ENCODE results near the gene NSDHL.
"Not testable (repeated sequence)": the region's sequence is repeated elsewhere in the genome, so short reads cannot be mapped to it uniquely, and the experiment has no call there.

NSDHL gene

DNA sequence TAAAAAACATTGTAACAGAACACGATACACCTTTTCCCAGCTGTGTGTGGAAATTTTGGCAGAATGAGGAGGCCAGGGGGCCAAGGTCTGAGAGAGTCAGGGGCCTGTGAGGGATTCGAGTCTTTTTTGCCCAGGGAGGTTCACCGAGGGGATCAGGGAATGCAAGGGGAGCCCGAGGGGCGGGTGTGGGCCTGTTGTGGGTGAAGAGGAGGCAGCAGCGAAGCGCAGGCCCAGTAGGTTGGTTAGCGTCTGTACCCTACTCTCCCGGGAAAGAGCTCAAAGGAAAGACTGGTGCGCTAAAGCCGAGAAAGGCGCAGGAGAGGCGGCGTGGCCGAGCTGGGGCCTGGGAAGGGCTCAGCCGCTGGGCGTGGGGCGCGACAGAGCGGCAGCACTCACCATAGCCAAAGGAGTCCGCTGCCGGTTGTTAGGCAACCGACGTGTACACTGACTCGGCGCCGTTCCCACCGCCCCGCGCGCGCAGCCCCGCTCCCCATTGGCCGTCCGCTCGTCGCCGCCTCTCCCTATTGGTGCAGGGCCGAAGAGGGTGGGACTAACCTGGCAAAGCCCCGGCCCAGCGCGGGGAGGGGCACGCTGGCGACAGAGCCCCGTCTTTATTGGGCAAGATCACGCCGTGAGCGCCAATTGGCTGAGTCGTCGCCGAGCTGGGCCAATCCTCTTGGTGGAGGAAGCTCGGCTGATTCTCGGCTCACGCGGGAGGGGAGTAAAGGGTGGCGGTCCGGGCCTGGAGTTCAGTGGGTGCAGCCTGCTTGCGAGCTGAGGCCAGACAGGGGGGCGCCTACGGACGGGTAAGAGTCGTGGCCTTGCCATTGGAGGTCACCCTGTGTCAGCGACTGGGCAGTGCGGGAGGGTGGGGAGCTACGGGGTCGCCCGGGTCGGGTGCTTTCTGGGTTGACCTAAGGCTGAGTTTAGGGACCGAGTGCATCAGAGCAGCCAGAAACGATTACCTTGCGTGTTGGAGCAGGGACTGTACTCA lies at the start of gene NSDHL, which contains the start of gene CETN2:
Gene NSDHL (plus strand): TSS at position 752 of the 994 bp plus-strand sequence. CDS start 15,262 bp downstream, outside the sequence.
Gene CETN2 (minus strand): TSS at position 446 of the 994 bp plus-strand sequence. CDS start 47 bp downstream, at position 399.
- peak; percentile 82 for DNase-seq

DNA sequence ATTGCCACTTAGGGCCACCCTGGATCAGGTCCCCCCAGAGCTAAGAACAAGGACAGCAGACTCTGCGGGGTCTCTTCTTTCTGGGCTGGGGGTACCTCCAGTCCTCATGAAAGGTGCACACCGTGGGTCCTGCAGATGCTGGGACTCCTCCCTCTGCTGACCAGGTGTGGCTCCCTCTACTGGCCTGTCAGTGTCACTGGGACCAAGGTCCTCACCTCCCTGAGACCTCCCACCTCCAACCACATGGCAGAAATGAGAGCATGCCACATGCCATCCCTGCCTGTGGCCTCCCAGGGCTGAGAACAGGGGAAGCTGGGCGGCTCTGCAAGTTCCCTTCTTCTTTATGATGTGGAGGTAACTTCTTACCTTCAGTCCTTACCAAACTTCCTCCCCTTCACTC lies 43.8 kb upstream of the NSDHL start:
- DNase-seq: not testable (repeated sequence)

DNA sequence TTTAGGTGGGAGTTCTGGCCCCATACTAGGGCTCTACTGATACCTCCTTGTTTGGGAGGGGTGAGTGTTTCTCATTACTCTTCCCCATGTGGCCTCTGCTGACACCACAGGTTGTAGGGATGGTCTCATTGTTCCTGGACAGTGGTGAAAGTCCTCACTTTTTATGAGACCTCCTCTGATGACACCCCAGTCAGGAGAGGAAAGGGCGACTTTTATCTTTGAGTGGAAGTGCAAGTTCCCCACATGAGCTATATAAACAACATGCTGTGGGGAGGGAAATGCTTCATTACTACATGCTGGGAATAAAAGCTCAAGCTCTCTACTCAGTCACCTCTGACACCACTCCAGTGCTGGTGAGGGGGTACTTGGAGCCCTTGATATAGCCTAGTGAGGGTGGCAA lies 31.9 kb upstream of the NSDHL start:
- no peak for DNase-seq

DNA sequence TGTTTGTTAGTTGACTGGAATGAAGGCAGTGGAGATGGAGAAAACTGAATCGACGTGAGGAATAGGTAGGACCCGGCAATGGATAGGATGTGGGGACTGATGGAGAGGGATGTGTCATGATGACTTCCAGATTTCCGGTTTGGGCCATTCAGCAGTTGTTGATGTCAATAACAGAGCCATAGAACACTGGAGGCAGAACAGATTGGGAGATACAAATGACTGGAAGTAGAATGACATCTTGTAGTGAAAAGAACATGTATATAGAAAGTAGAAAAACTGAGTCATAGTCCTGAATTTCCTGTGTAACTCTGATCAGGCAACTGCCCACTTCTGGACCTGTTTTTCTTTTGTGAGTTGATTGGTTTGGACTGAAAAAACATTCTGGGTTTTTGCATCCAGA lies 24.8 kb upstream of the NSDHL start:
- DNase-seq: no peak

DNA sequence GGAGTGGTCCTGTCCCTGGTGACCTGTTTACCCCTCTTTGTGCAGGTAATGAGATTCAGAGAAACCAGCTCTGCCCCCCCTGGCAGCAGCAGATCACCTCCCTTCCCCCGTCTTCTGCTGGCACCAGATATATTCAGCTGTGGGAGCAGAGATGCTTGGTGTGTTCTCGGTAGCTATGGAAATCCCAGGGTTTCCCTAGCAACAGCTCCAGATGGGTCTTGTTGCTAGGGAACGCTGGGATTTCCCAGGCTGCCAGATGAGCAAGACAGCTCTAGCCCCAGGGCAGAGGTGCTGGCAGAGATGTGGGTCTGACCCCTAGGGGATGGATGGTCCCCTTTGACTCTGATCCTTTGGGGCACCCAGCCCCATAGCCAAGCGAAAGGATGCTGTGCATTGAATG lies 20.5 kb upstream of the NSDHL start:
- DNase-seq: no peak

DNA sequence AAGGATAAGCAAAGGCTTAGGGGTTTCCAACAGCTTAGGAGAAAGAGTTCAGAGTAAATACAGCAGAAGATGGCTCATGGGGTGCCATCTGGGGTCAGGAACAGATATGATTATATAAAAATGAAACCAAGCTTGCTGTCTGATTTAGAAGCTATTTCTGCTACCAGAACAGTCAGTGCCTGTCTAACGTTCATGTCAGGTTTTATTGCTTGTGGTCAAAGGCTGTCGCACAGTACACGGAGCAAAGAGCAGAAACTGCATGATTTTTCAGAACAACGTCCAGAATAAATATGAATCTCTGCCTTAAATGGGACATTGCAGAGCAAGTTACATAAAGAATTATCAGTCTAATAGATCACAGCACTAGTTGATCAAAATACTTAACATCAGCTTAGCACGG lies 17.7 kb upstream of the NSDHL start:
- DNase-seq: no peak

DNA sequence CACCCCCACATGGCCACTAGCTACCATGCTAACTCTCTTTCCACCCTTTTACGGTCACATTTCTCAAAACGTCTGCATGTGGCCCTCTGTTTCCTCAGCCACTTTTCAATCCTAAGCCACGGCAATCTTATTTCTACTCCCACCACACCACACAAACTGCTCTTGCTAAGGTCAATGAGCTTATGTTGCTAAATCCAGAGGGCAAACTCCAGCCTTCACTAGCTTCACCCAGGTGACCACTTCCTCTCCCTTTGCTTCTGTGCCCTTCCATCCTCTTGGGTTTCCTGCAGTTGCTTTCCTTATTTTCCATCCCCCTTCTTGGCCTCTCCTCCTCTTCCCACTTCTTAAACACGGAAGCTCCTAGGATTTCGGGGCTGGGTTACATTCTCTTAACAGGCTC lies 16.8 kb upstream of the NSDHL start:
- DNase-seq: no peak

DNA sequence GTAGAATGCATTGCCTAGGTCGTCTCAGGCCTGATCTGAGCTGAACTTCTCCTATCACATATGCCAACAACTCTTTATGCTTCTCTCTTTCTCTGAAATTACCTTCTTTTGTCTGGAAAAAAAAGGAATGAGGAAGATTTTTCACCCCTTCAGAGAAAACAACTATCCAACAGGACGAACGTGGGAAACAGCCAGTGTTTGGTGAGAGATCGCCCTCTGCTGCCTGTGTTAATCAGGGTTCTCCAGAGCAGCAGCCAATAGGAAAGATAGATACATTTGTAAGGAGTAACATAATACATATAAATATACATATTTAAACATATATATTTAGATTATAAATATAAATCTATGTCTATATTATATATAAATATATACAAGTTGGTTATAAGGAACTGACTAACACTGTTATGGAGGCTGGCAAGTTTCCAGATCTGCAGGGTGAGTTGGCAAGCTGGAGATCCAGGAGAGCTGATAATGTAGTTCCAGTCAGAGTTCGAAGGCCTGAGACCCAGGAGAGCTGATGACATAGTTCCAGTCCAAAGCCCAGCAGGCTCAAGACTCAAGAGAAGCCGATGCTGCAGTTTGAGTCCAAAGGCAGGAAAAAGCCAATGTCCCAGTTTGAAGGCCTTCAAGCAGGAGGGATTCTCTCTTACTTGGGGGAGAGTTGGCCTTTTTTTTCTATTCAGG lies 13.6 kb upstream of the NSDHL start:
- no peak for DNase-seq

DNA sequence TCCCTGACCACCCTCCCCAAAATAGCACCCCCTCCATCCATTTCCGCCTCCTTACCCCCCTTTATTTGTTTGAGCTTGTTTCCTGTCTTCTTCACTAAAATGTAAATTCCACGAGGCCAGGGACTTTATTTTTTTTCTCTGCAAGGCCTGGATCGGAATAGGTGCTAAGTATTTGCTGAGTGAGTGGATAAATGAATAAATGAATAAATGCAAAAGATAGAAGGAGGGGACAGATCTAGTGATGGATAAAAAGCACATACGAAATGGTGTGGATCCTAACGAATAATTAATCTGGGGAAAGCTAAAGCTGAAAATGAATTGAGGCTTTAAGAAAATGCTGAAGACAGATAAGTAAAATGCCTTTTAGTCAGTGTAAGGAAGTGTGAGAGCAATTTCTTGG lies 12.5 kb upstream of the NSDHL start:
- no peak for DNase-seq

DNA sequence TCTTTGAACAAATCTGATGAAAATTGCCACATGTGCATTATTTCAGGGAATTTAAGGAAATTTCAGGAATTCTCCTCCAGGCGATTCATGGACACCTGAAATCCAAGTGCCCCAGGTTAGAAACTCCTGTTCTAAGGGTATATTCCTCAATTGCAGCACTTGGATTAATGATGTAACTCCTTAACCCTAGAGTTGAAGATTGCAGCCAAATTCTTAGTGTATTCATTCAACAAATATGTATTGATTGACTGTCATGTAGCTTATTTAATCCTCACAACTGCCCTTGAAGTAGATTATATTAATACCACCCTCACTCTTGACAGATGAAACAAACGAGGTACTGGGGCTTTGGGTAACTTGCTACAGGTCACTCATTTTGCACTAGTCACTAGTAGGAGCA lies 11.6 kb upstream of the NSDHL start:
- no peak for DNase-seq

DNA sequence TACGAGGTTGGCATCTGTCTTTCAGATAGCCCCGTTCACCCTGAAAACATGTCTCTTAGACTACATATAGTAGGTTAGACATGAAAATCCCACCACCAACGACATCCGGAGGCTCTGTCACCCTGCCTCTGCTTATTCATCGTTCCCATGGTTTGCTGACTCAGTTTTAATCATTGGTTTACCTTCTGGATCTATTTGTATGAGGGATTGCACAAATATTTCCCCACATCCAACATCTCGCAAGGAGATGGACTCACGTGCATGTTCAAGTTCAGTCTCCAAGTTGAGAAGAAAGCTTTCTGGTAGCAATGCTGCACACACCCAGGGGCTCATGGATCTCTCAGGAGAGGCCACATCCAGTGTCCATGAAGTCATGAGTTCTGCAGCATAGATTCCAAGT lies 11.1 kb upstream of the NSDHL start:
- no peak for DNase-seq

DNA sequence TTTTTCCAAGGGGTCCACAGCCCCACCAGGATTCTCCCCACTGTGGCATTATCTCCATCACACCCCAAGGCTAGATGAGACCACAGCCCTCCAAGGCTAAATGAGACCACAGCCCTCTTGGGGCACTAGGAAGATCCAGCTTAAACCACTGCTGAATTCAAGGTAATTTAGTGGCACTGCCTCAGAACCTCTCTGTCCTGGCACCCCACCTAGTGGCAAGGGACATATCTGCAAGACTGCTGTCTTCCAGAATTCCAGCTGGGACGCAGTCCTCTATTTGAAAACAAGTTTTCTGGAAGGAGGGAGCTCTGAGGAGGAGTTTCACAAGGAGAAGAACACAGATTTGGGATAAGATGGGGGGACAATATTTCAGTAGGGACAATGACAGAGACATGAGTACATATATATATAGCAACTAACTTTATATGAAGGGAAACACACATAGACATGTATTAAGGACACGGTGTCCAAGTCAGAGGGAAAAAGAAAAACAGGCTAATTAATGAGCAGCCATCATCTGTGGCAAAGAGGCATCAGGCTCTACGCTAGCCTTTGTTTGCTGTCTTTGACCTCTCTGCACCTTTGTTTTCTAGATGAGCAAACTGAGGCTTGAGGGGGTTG lies 9.6 kb upstream of the NSDHL start:
- peak; percentile 8 for DNase-seq

DNA sequence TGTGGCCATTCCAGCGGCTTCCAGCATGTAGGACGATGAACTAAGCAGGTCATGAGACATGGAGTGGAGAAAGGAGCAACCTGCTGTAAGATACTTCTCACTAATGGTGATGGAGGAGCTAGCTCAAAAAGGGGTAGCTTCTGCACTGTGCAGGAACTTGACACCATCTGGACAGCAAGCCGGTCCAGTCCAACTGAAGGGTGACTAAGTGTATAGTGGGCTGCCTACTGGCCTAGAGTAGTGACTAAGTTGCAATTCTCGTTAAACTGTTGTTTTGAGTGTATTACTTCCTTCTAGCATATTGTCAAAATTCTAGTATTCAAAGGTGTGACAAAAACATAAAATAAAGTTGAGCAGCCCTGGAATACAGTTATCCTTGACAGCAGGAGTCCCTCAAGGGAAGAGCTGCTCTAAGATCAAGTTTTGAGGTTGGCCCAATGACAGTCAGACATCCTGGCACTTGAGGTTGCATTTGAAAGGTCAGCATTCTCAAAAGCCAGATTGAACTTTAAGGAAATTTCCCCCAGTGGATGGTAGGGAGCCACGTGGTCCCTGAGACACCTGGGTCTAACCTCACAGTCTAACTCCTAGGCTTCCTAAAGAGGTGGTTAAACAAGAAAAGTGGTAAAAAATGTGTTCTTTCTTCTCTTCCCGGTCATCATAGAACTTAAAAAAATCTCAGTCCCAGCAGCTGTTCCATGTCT lies 8.3 kb upstream of the NSDHL start:
- no peak for DNase-seq

DNA sequence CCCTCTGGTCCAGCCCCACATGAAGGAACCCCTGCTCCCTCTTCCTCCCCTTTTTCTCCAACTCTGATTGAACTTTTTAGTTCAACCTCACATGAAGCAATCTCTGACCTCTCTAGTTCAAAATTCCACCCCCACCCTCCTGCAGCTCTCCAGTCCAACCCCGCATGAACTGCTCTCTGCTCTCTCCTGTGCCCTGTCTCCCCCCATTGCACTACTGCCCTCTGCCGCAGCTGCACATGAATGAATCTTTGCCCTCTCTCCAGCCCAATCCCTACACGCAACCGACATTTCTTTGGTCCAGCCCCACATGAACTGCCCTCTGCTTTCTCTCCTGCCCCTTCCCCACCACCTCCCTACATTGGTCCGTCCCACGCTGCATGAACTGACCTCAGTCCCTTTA lies 7.2 kb upstream of the NSDHL start:
- no peak for DNase-seq

DNA sequence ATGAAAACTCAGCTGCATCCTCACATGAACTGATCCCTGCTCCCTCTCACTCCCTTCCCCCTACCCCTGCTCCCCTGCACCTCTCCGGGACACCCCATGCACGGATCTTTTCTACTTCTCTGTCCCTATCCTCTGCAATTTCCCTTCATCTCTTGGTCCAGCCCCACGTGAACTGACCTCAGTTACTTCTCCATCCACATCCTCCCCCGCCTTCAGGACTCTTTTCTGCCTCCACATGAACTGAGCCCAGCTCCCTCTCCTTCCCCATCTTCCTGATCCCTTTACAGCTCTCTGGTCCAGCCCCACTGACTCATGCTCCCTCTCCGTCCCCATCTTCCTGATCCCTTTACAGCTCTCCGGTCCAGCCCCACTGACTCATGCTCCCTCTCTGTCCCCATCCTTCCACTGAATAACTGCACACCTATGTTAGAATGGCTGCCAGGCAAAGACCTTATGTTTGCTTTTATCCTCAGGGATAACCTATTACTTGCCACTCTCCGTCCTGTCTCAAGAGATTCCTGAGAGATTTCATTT lies 6.0 kb upstream of the NSDHL start:
- no peak for DNase-seq

DNA sequence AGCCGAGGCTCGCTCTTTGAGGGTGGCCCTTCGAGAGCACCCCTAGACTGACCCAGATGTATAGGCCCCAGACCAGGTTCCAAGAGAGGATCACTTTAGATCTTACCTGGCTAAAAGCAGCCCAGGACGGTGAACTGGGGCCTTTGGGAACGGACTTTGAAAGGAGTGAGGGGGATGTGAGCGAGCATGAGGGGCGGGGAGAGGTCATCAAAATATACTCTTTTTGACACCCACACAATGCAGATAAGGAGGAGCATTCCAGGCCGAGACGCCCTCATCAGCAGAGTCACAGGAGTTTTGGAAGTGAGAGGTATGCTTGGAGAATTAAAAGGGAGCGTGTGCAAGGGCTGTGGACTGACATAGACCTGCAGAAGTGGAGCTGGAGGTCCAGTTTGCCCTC lies 528 bp downstream of the NSDHL start:
- DNase-seq: no peak

DNA sequence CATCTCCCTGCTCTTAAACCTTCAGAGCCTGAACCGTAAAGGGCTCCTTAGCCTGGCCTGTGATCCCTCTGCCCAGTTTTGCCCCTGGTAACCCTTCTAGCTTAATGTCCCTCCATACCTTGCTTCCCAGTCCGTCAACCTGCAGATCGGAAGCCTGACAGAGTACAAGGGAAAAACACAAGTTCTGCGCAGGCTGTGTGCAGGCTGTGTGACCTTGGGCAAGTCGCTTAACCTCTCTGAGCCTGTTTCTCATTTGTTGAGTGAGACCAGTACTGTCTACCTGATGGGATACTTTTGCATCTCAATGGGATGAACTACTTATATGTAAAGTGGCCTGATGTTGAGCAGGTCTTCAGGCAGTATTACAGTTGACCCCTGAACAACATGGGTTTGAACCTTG lies 1.7 kb downstream of the NSDHL start:
- no peak for DNase-seq

DNA sequence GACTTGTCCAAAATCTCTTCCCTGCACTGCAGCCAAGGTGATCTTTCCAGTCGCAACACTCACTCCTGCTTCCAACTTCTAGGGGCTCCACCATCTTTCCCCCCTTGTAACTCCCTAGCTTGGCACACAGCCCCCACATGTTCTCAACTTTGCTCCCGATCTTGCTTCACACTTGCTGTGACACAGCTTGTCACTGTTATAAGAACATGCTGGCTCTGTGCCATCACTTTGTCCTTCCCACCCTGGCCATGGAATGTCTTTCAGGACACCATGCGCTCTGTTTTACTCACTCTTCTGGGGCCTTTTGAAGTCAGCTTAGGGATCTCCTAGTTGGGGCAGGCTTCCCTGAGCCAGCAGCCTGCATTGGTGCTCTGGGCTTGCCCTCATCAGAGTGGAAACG lies 2.5 kb downstream of the NSDHL start:
- no peak for DNase-seq

DNA sequence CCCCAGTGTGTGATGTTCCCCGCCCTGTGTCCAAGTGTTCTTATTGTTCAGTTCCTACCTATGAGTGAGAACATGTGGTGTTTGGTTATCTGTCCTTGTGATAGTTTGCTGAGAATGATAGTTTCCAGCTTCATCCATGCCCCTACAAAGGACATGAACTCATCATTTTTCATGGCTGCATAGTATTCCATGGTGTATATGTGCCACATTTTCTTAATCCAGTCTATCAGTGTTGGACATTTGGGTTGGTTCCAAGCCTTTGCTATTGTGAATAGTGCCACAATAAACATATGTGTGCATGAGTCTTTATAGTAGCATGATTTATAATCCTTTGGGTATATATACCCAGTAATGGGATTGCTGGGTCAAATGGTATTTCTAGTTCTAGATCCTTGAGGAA lies 4.6 kb downstream of the NSDHL start:
- DNase-seq: not testable (repeated sequence)

DNA sequence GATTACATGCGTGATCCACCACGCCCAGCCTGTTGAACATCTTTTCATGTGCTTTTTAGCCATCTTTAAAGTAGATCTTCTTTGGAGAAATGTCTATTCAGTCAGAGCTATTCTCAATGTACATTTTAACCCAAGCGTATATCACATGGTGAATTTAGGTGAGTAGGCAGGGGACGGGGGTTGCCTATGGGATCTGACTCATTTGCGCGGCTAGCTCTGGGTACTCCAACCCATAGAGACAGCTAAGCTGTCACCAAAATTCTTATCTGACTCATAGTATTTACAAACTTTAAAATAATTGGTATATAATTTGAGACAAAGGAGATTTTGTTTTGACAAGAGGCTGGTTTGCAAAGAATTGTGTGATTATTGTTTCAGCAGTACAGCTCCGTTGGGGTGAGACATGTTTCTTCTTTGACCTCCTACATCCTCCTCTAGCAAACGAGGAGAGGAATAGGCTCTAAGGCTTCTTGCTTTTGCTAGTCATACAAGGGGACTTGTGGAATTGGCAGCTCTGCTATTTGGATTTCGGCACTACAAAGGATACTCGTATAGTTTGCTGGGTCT lies 12.0 kb downstream of the NSDHL start:
- DNase-seq: no peak

DNA sequence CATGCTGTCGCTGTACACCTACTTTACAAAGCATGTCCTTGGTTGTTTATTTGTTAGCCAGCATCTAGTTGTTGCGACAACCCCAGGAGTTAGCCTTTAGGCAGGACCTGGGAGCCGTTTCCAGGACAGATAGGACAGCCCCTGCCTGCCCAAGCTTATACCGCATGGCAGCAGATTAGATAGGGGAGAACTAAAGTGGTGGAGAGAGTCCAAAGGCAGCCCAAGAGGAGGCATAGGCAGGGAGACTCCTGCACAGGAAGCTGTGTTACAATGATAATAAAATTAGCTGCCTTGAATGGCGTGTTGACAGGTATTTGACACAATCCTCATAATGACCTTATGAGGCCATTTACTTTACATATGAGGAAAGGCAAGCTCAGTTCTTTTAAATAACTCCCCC lies 13.0 kb downstream of the NSDHL start:
- DNase-seq: no peak

DNA sequence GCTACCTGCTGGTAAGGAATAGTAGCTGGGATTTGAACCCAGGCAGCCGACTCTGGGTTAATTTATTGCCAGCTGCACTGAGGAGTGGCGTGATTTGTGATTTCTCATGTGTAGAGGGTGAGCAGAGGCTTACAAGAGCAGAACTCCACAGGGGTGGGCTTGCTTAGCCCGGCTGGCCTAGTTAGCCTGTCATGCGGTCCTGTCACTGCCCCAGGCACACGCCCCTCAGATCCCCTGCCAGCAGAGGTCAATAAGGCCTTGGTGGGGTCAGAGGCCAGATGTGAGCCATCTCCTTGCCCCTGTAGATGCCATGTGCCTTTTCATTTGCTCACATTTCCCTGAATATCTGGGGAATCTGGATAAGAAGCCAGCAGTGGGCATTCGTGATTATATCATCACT lies 13.4 kb downstream of the NSDHL start:
- no peak for DNase-seq
